GM19467 (cell line): ENCODE measurements around the gene TDRD3.
"Not testable (repeated sequence)": the region's sequence is repeated elsewhere in the genome, so short reads cannot be mapped to it uniquely, and the experiment has no call there.

ENCODE experiments used
- ATAC-seq: cut with Tn5 transposase; IDR thresholded peaks from one replicate; pipeline ENCODE4 v1.9.1; 2021; ENCODE audit warnings: mild to moderate bottlenecking, moderate library complexity; ENCODE audit not compliant: unreplicated experiment

The TDRD3 gene

GRCh38 chr13:60396783-60397703, at the start of gene TDRD3:
Gene TDRD3, plus strand, starts transcription at chr13:60397220. Its CDS starts 145 bp downstream, at chr13:60397365.
- ATAC-seq: peak; percentile 54

- ATAC-seq: no peak
Observed at GRCh38 chr13:60347690-60348089, 49.3 kb upstream of the TDRD3 start.

- ATAC-seq: no peak
Observed at GRCh38 chr13:60348097-60348496, 48.9 kb upstream of the TDRD3 start.

DNA sequence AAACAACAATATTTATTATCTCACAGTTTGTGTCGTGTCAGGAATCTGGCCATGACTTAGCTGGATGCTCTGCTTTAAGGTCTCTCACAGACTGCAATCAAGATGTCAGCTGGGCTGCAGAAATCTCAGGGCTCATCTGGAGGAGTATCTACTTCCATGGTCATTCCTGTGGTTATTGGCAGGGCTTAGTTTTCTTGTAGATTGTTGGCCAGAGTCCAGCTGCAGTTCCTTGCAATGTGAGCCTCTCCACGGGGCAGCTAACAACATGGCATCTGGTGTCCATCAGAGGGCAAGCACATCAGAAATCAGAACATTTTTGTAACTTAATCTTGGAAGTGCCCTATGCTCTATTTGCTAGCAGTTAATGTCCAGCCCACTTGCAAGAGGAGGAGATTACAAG, 45.7 kb upstream of the TDRD3 start:
- ATAC-seq: no peak

DNA sequence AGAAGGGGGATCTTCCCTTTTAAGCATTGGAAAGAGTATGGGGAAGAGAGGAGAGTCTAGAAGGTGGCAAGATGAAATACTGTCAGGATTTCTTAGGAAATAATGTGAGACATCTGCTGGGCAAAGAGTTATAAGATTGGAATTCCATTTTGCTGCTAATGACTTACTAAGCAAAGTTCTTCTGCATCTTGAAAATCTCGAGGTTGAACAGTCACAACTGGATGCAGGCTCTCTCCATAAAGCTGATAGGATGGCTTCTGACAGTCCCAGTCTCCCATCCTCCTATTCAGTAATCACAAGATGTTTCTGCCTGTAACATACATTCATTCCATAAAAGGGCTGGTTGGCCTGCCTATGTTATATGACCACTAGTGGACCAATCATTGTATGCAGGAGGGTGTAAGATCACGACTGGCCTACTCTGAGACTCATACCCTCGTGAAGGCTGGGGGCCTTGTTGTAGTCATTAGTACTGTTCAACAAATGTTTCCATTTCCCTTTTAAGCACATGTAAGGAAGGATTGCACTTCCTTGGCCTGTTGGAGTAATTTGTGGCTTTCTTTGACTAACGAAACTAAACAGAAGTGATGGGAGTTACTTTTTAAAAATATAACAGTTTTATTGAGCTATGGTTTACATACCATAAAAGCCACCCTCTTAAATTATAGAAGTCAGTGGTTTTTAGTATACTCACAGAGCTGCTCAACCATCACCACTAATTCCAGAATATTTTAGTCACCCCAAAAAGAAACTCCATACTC, 45.0 kb upstream of the TDRD3 start:
- ATAC-seq: no peak

GRCh38 chr13:60352644-60353043, 44.4 kb upstream of the TDRD3 start:
- no peak for ATAC-seq

DNA sequence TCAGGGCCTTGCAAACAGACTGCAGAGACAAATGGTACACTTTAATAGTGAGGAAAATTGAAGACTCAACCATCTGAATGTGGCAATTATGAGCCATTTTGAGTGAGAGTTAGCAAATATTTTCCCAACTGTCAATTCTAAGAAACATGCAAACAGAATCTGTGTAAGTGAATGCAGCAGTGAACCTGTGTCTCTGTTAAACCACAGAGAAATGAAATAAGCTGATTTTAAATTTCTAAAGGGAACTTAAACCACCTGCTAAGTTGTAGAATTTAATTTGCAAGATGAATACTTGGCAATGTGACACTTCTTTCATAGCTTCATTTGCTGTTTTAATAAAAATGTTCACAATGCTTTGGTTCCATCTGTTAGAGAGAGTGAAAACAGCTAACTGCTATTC, 42.0 kb upstream of the TDRD3 start:
- ATAC-seq: no peak

DNA sequence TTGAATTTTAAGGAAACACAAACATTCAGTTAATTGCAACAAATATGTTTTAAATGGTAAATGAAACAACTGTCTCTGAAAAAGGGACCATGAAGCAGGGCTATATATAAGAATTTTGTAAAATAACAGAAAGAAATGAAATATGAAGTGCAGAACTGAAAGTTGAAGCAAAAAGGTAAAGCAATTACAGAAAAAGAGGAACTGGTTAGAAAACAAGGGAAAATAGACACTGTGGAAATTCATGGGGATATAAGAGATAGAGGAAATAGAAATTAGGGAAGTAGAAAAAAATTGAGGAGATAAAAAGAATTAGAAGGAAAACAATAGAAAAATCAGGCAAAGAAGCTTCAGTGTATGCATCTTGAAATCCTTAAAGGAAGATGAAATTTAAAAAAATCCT, 40.0 kb upstream of the TDRD3 start:
- no peak for ATAC-seq

DNA sequence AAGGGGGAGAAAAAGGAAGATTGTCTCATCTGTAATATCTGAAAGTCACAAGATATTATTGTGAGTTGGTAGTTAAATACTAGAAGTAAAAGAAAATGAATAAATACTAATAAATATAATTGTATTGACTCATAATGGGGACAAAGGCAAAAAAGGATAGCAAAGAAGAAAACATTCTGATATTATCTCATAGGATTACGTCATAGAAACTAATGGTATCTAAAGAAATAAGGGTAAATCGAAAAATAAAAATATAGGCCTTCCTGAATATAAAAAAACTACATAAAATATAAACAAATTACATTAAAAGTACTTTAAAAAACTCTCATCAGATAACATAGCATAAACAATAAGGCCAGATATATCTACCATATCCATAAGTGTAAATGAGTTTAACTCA, 38.6 kb upstream of the TDRD3 start:
- ATAC-seq: no peak

- no peak for ATAC-seq
Observed at GRCh38 chr13:60363288-60363687, 33.7 kb upstream of the TDRD3 start.

- ATAC-seq: no peak
Observed at GRCh38 chr13:60369242-60369641, 27.8 kb upstream of the TDRD3 start.

GRCh38 chr13:60370343-60370742, 26.7 kb upstream of the TDRD3 start:
- no peak for ATAC-seq

DNA sequence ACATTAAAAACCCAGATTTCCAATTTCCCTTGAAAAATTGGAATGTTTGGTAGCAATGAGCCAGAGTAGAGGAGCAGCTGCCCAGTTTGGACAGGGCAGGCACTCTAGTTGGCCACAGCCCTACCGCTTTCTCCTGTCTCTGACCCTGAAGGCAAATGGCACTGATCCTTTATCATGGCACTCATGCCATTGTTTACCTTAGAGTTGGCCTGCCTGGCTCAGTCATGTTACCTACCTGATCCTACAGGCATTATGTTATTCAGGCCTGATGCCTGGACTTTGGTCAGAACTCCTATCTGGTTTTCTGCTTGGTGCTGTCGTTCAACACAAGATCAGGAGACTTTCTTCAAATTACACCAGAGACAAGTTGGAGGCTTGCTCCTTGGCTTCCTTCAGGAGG, 24.9 kb upstream of the TDRD3 start:
- ATAC-seq: no peak

DNA sequence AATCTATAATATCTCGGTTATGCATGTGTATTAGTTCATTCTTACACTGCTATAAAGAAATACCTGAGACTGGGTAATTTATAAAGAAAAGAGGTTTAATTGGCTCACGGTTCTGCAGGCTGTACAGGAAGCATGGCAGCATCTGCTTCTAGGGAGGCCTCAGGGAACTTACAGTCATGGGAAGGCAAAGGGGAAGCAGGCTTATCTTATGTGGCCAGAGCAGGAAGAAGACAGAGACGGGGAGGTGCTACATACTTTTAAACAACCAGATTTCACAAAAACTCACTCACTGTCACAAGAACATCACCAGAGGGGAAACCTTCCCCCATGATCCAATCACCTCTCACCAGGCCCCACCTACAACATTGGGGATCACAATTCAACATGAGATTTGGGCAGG, 17.7 kb upstream of the TDRD3 start:
- not testable (repeated sequence) for ATAC-seq

DNA sequence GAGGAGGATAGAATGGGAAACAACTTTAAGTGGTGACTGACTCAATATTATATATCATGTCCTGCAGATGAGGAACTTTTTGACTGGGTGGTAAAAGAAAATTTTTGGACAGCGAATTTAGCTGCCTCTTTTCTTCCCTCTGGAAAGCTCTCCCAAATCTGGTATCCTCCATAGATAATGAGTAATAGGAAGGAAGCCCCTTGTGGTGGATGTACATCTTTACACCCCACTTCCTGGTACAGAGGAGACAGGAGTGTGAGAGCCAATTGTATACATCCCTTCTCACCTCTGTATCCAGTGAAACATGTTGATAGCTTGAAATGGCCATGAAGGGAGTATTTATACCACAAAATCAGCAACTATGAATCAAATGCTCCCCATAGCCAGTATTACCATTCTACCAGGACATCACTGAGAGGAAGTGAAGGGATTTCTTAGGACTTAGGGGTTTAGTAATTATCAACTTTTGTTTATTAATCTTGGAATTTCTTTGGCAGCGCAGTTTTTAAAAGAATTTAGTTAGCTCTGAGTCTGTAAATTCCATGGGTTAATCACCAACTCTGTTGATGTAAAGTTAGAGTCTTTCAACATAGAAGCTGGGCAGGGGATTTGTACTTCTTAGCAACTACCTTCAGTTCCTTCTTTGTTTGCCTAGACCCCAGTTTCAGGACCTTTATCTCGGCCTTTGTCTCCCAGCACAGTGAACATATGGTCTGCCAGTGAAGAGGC, 17.0 kb upstream of the TDRD3 start:
- ATAC-seq: no peak

GRCh38 chr13:60384911-60385310, 12.1 kb upstream of the TDRD3 start:
- ATAC-seq: no peak

- ATAC-seq: no peak
Observed at GRCh38 chr13:60386250-60386649, 10.8 kb upstream of the TDRD3 start.

GRCh38 chr13:60392131-60392530, 4.9 kb upstream of the TDRD3 start:
- no peak for ATAC-seq

GRCh38 chr13:60395971-60396782, 843 bp upstream of the TDRD3 start:
- ATAC-seq: peak; percentile 67

DNA sequence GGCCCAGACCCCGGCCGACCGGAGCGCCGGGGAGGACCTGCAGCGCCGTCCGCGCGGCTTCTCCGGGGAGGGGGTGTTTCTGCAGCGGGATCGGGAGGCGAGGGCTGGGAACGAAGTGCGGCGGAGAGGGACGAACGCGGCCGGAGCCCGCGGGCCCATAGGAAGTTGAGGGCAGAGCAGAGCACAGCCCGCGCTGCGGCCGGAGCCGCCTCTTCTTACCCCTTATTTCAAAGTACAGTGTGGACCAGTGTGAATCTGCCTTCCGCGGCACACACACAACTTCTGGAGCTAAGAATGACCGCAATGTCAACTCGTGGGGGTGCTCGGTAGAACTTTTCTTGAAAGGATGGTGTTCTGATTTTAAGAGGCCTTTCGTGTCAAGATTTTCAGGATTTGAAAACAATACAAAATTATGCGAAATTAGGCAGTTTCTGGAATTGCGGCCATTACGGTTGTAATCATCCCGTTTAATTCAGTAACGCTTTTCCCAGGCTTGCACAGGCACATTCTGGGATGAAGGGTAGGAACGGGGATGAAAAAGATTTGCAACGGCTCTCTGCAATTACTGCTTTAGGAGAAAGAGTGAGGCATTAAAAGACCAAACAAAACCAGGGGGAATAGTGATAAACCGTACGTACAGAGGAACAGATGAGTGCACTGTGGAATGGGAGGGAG, 821 bp downstream of the TDRD3 start:
- ATAC-seq: peak; percentile 29
